SK-N-SH (cell line): ENCODE results near the gene ZBTB24. TPM values are rescaled to one million over a fixed set of nuclear protein-coding genes. Genes with fewer than 3 reads are reported as not detected.

ENCODE experiments used
- CHD2 ChIP-seq: fragments of 150-350 bp; IDR thresholded peaks from 2 replicates; pipeline ENCODE4 v1.6.1; 2018; ENCODE audit warnings: low read length; ENCODE audit not compliant: partially characterized antibody
- ELF1 ChIP-seq: IDR thresholded peaks from 2 replicates; pipeline ENCODE4 v1.4.0; 2012
- EP300 ChIP-seq, 2 experiments: IDR thresholded peaks; 2 replicates each; pipeline versions ENCODE4 v1.4.0 to v1.6.1; 2012; ENCODE audit warnings: borderline replicate concordance in 1 of 2, low read depth in 1 of 2, low read length in 1 of 2
- EZH2phosphoT487 ChIP-seq: fragments of 200-600 bp; sonication (generic); IDR thresholded peaks from 2 replicates; pipeline ENCODE4 v1.6.1; 2017; ENCODE audit warnings: low read depth, mixed run types, mild to moderate bottlenecking, antibody characterized with exemption, moderate library complexity, borderline replicate concordance
- FOSL2 ChIP-seq: IDR thresholded peaks from 2 replicates; pipeline ENCODE4 v1.4.0; 2012; ENCODE audit warnings: low read depth, mild to moderate bottlenecking, moderate library complexity, borderline replicate concordance
- FOXM1 ChIP-seq: IDR thresholded peaks from 2 replicates; pipeline ENCODE4 v1.4.0; 2012; ENCODE audit warnings: low read depth, mild to moderate bottlenecking
- GABPA ChIP-seq: IDR thresholded peaks from 2 replicates; pipeline ENCODE4 v1.4.0; 2012; ENCODE audit warnings: low read depth, mild to moderate bottlenecking
- IRF3 ChIP-seq: fragments of 150-350 bp; IDR thresholded peaks from 2 replicates; pipeline ENCODE4 v1.6.1; 2016; ENCODE audit warnings: mild to moderate bottlenecking, low read depth, low read length
- MAX ChIP-seq: IDR thresholded peaks from 2 replicates; pipeline ENCODE4 v1.4.0; 2012; ENCODE audit warnings: low read depth
- MEF2A ChIP-seq: IDR thresholded peaks from 2 replicates; pipeline ENCODE4 v1.4.0; 2012; ENCODE audit warnings: low read depth, borderline replicate concordance
- NFIC ChIP-seq: IDR thresholded peaks from 2 replicates; pipeline ENCODE4 v1.4.0; 2012; ENCODE audit warnings: borderline replicate concordance
- NRF1 ChIP-seq: IDR thresholded peaks from 2 replicates; pipeline ENCODE4 v1.6.1; 2012; ENCODE audit warnings: low read depth, mild to moderate bottlenecking, low read length
- PBX3 ChIP-seq: IDR thresholded peaks from 2 replicates; pipeline ENCODE4; 2012
- POLR2AphosphoS5 ChIP-seq: IDR thresholded peaks from 2 replicates; pipeline ENCODE4 v1.6.1; 2012; ENCODE audit warnings: low read depth, low read length
- RAD21 ChIP-seq: IDR thresholded peaks from 2 replicates; pipeline ENCODE4 v1.6.1; 2012; ENCODE audit warnings: mild to moderate bottlenecking, low read length
- RCOR1 ChIP-seq: fragments of 150-350 bp; IDR thresholded peaks from 2 replicates; pipeline ENCODE4 v1.6.1; 2017; ENCODE audit warnings: antibody characterized with exemption, low read length
- REST ChIP-seq: IDR thresholded peaks from 2 replicates; pipeline ENCODE4 v1.6.1; 2012; ENCODE audit warnings: mild to moderate bottlenecking, low read depth, low read length, moderate library complexity
- RXRA ChIP-seq: IDR thresholded peaks from 2 replicates; pipeline ENCODE4 v1.4.0; 2012; ENCODE audit warnings: low read depth, mild to moderate bottlenecking, borderline replicate concordance
- SIN3A ChIP-seq: IDR thresholded peaks from 2 replicates; pipeline ENCODE4 v1.6.1; 2012; ENCODE audit warnings: low read depth, mild to moderate bottlenecking, low read length, moderate library complexity, borderline replicate concordance
- SMC3 ChIP-seq: IDR thresholded peaks from 2 replicates; pipeline ENCODE4 v1.6.1; 2012; ENCODE audit warnings: low read depth, low read length, improper control_type of control experiment
- TAF1 ChIP-seq: IDR thresholded peaks from 2 replicates; pipeline ENCODE4 v1.6.1; 2012; ENCODE audit warnings: low read depth, mild to moderate bottlenecking, low read length, moderate library complexity, borderline replicate concordance
- TCF12 ChIP-seq: IDR thresholded peaks from 2 replicates; pipeline ENCODE4 v1.4.0; 2012
- TEAD4 ChIP-seq: IDR thresholded peaks from 2 replicates; pipeline ENCODE4 v1.4.0; 2012; ENCODE audit warnings: mild to moderate bottlenecking, borderline replicate concordance; ENCODE audit not compliant: insufficient read depth
- USF1 ChIP-seq: IDR thresholded peaks from 2 replicates; pipeline ENCODE4 v1.4.0; 2012; ENCODE audit warnings: low read depth, borderline replicate concordance
- polyA plus RNA-seq, 3 experiments: library from polyadenylated mRNA; depleted of rRNA; stranded (reverse); fragments of >200 nt; gene quantifications; 2 replicates each; pipeline ENCODE4 v1.2.3, GENCODE V29; 2012

The ZBTB24 gene
- polyA plus RNA-seq, 1 of the 3 experiments (the other 2 are of a cell fraction) = 1.7 TPM

GRCh38 chr6:109440331-109441068 lies 42.5 kb downstream of the ZBTB24 start, which contains the start of the genes PPIL6 and SMPD2 (continued):
- TF ChIP-seq EZH2phosphoT487 (no peak), CHD2 (no peak), USF1 (no peak), FOXM1 (no peak), MEF2A (no peak), FOSL2 (no peak), RAD21 (peak; percentile 30), RXRA (no peak), RCOR1 (no peak), NFIC (peak; percentile 49; the same call in 1 of the 2 replicates), REST (no peak), POLR2AphosphoS5 (no peak), EP300 (IDR thresholded peaks at IDR 0.05; ENCODE audit: borderline replicate concordance in 1 of 2, low read depth in 1 of 2, low read length in 1 of 2) (0 out of 4 replicates have a peak, but pooled peaks of 1 of the 2 experiments have one; percentile 49), MAX (peak; percentile 94), GABPA (peak; percentile 49; the same call in 1 of the 2 replicates), TEAD4 (no peak), PBX3 (0 out of 2 replicates have a peak, but pooled peaks have one; percentile 3), NRF1 (peak; percentile 21; the same call in 1 of the 2 replicates), IRF3 (no peak), TCF12 (no peak), SIN3A (peak; percentile 55; the same call in 1 of the 2 replicates), TAF1 (peak; percentile 43; the same call in 1 of the 2 replicates), ELF1 (peak; percentile 72), SMC3 (0 out of 2 replicates have a peak, but pooled peaks have one; percentile 20)
